K562 (cell line): ENCODE results near the gene BEND5. TPM values are rescaled to one million over a fixed set of nuclear protein-coding genes. Genes with fewer than 3 reads are reported as not detected.

ENCODE experiments used
- ATAC-seq: fragments of 200-7000 bp; cut with Tn5 transposase; 3 replicates; pipeline ENCODE4 v1.9.1; 2020; ENCODE audit warnings: moderate library complexity
- BruUV-seq: library from RNA; stranded (reverse); fragments of 400-500 nt; replicated peaks from 2 replicates; lab custom pipeline; 2021; lab: Mats Ljungman, UMichigan
- CTCF ChIA-PET: fragments of 300-600 bp; formaldehyde crosslinking; extraction: SDS; loops from one replicate; lab custom pipeline; 2021; ENCODE audit warnings: low intra/inter-chr PET ratio; lab: Yijun Ruan, JAX
- POLR2A ChIA-PET: fragments of 300-600, 350-650 bp; sonication (Branson Sonifier 250); formaldehyde crosslinking; extraction: SDS; loops from one replicate; lab custom pipeline; 2021; ENCODE audit warnings: antibody characterized with exemption, inconsistent platforms; lab: Yijun Ruan, JAX
- DNase-seq, 4 experiments: peaks; one replicate each; pipeline versions ENCODE4 v3.0.0 to v3.0.0-alpha.2; 2011 to 2018; ENCODE audit warnings: low spot score in 3 of 4, mixed read lengths in 3 of 4; ENCODE audit errors: extremely low read depth in 1 of 4
- FAIRE-seq: peaks from 2 replicates; lab custom pipeline; 2011; peaks lifted over from hg19 to GRCh38; lab: Jason Lieb, UNC
- H2AFZ ChIP-seq: 2 replicates; pipeline ENCODE4 v1.6.0; 2011; ENCODE audit warnings: low read depth, low read length, control low read depth, inconsistent platforms
- H3K27ac ChIP-seq: fragments of 200-600 bp; 3 replicates; pipeline ENCODE4 v1.8.0; 2011; ENCODE audit warnings: low read depth, mild to moderate bottlenecking, control low read depth, inconsistent platforms, low read length, moderate library complexity, mixed read lengths; ENCODE audit errors: extremely low read depth
- H3K27me3 ChIP-seq, 2 experiments: fragments of 300-600 bp in 1 of 2; 2 replicates in 1 of 2; 3 replicates in 1 of 2; pipeline versions ENCODE4 v1.6.0 to v1.8.0; 2011; ENCODE audit warnings: inconsistent platforms in 2 of 2, low read length in 2 of 2, mild to moderate bottlenecking in 1 of 2, mixed read lengths in 1 of 2, moderate library complexity in 1 of 2; ENCODE audit not compliant: control insufficient read depth in 2 of 2, insufficient read depth in 2 of 2
- H3K36me3 ChIP-seq: fragments of 300-600 bp; 3 replicates; pipeline ENCODE4 v1.8.0; 2011; ENCODE audit warnings: mild to moderate bottlenecking, low read length, inconsistent platforms; ENCODE audit not compliant: control insufficient read depth, insufficient read depth
- H3K4me1 ChIP-seq, 2 experiments: fragments of 200-600 bp in 1 of 2; replicated peaks in 1 of 2; 2 replicates in 1 of 2; 3 replicates in 1 of 2; pipeline versions ENCODE4 v1.5.1 to v1.8.0; 2011; ENCODE audit warnings: inconsistent platforms in 2 of 2, low read length in 2 of 2, mild to moderate bottlenecking in 1 of 2, mixed read lengths in 1 of 2, moderate library complexity in 1 of 2; ENCODE audit not compliant: control insufficient read depth in 2 of 2, insufficient read depth in 2 of 2
- H3K4me2 ChIP-seq: 2 replicates; pipeline ENCODE4 v1.6.1; 2011; ENCODE audit warnings: low read length, control low read depth, inconsistent platforms, mixed read lengths; ENCODE audit not compliant: insufficient read depth
- H3K4me3 ChIP-seq: fragments of 200-600 bp; sonication (generic), shearing (Covaris generic); 2 replicates; pipeline ENCODE4 v1.5.1; 2016; ENCODE audit warnings: control low read depth, inconsistent platforms
- H3K79me2 ChIP-seq: fragments of 200-600 bp; 3 replicates; pipeline ENCODE4 v1.8.0; 2011; ENCODE audit warnings: low read length, inconsistent platforms; ENCODE audit not compliant: control insufficient read depth, insufficient read depth
- H3K9ac ChIP-seq, 2 experiments: 2 replicates each; pipeline versions ENCODE4 v1.6.0 to v1.6.1; 2011; ENCODE audit warnings: low read depth in 2 of 2, low read length in 2 of 2, control low read depth in 1 of 2, inconsistent platforms in 1 of 2, mild to moderate bottlenecking in 1 of 2, mixed read lengths in 1 of 2; ENCODE audit not compliant: insufficient read depth in 1 of 2
- H3K9me1 ChIP-seq: one replicate; pipeline ENCODE4 v1.6.0; 2011; ENCODE audit warnings: inconsistent platforms, mild to moderate bottlenecking, low read length, moderate library complexity; ENCODE audit not compliant: control insufficient read depth, insufficient read depth
- H3K9me3 ChIP-seq: replicated peaks from 2 replicates; pipeline ENCODE4 v1.5.1; 2011; ENCODE audit warnings: low read depth, low read length, inconsistent platforms; ENCODE audit not compliant: control insufficient read depth, insufficient read depth
- H4K20me1 ChIP-seq: replicated peaks from 2 replicates; pipeline ENCODE4 v1.6.1; 2011; ENCODE audit warnings: low read length, inconsistent platforms, mixed read lengths; ENCODE audit not compliant: control insufficient read depth, insufficient read depth
- CEBPB ChIP-seq: fragments of 450-650 bp; IDR thresholded peaks from 2 replicates; pipeline ENCODE4 v1.6.1; 2016; ENCODE audit warnings: missing genetic modification characterization, missing compliant biosample characterization
- DPF2 ChIP-seq: fragments of 450-650 bp; IDR thresholded peaks from 2 replicates; pipeline ENCODE4 v1.6.1; 2016
- E2F3 ChIP-seq: fragments of 250-450 bp; sonication (Bioruptor Pico); IDR thresholded peaks from 2 replicates; pipeline ENCODE4 v1.4.0; 2020; ENCODE audit warnings: mild to moderate bottlenecking
- ESRRA ChIP-seq: fragments of 450-650 bp; IDR thresholded peaks from 2 replicates; pipeline ENCODE4 v1.6.1; 2014; ENCODE audit warnings: low read depth, mild to moderate bottlenecking, moderate library complexity, borderline replicate concordance
- GTF2B ChIP-seq: IDR thresholded peaks from 2 replicates; pipeline ENCODE4 v1.6.1; 2011; ENCODE audit not compliant: insufficient read length; ENCODE audit errors: extremely low read depth
- KLF13 ChIP-seq: fragments of 450-650 bp; IDR thresholded peaks from 2 replicates; pipeline ENCODE4 v1.6.1; 2016; ENCODE audit warnings: missing genetic modification characterization, low read depth, mild to moderate bottlenecking, missing compliant biosample characterization, moderate library complexity, borderline replicate concordance
- MTF1 ChIP-seq: fragments of 250-450 bp; sonication (Bioruptor Pico); IDR thresholded peaks from 2 replicates; pipeline ENCODE4 v1.9.0; 2021; ENCODE audit warnings: moderate library complexity, mild to moderate bottlenecking, inconsistent platforms, borderline replicate concordance
- NFIC ChIP-seq: fragments of 450-650 bp; IDR thresholded peaks from 2 replicates; pipeline ENCODE4 v1.6.1; 2017; ENCODE audit warnings: mild to moderate bottlenecking, inconsistent platforms
- PKNOX1 ChIP-seq: fragments of 450-650 bp; IDR thresholded peaks from 2 replicates; pipeline ENCODE4 v1.6.1; 2016
- SRSF1 ChIP-seq: fragments of 200-400 bp; formaldehyde crosslinking; IDR thresholded peaks from 2 replicates; pipeline ENCODE4 v1.6.1; 2017; ENCODE audit warnings: mild to moderate bottlenecking, low read depth, low read length, moderate library complexity
- SUPT5H ChIP-seq: fragments of 450-650 bp; IDR thresholded peaks from 2 replicates; pipeline ENCODE4 v1.6.1; 2016
- TSHZ1 ChIP-seq: fragments of 250-450 bp; sonication (Bioruptor Pico); IDR thresholded peaks from 2 replicates; pipeline ENCODE4 v1.4.0; 2020; ENCODE audit warnings: mild to moderate bottlenecking, moderate library complexity
- YBX1 ChIP-seq: fragments of 450-650 bp; IDR thresholded peaks from 2 replicates; pipeline ENCODE4 v1.7.1; 2016; ENCODE audit warnings: mild to moderate bottlenecking
- ZNF232 ChIP-seq: sonication (generic); formaldehyde crosslinking; IDR thresholded peaks from 2 replicates; pipeline ENCODE4 v1.8.0; 2022; ENCODE audit warnings: mild to moderate bottlenecking, missing genetic modification reagents
- ZNF24 ChIP-seq: fragments of 450-650 bp; IDR thresholded peaks from 2 replicates; pipeline ENCODE4 v1.6.1; 2016
- ZNF282 ChIP-seq: sonication (generic); formaldehyde crosslinking; IDR thresholded peaks from 2 replicates; pipeline ENCODE4 v1.8.1; 2023; ENCODE audit warnings: missing genetic modification reagents
- ZNF695 ChIP-seq: fragments of 450-650 bp; formaldehyde crosslinking; IDR thresholded peaks from 2 replicates; pipeline ENCODE4 v1.4.0; 2020; ENCODE audit warnings: mild to moderate bottlenecking, moderate library complexity
- WGBS: fragments of 100-300 bp; shearing (Covaris generic); methylation state at CpG from one replicate; pipeline ENCODE4 v1.1.6; 2016; ENCODE audit warnings: low coverage, mixed read lengths; ENCODE audit not compliant: insufficient coverage; ENCODE audit errors: missing lambda C conversion rate; 5-methylcytosine and 5-hydroxymethylcytosine counted together
- in situ Hi-C: fragments of 300-500 bp; cut with MboI; formaldehyde crosslinking; loops from 4 replicates; pipeline ENCODE4 v1.15.0; 2018; ENCODE audit warnings: inconsistent platforms, mixed read lengths
- intact Hi-C: fragments of 100-400 bp; cut with micrococcal nuclease; formaldehyde crosslinking; loops from 2 replicates; pipeline ENCODE4 v1.14.2; 2022
- polyA plus RNA-seq, 8 experiments: library from polyadenylated mRNA; depleted of rRNA in 4 of 8; stranded (reverse) in 5 of 8; unstranded in 3 of 8; fragments of >200 nt; fragmentation: Nextera tagmentation in 2 of 8; fragmentation: Illumina TruSeq in 1 of 8; extraction: Ambion mirVana in 2 of 8; extraction: Trizol in 1 of 8; gene quantifications; 2 replicates each; pipeline versions ENCODE4 v1.2.1 to v1.2.3, GENCODE V29; 2011 to 2014; ENCODE audit warnings: inconsistent platforms in 1 of 8, missing spikeins in 1 of 8
- total RNA-seq, 7 experiments: library from RNA; depleted of rRNA in 6 of 7; stranded (reverse); fragments of >200 nt in 6 of 7; fragmentation: Illumina TruSeq in 2 of 7; extraction: Trizol in 2 of 7; gene quantifications; 2 replicates each; pipeline versions ENCODE4 v1.2.1 to v1.2.3, GENCODE V29; 2011 to 2021; ENCODE audit warnings: low replicate concordance in 1 of 7

BEND5 gene
- total and polyA plus RNA-seq, 9 of the 15 experiments (the other 6 are each of a cell fraction or from before 2014, with no cell fraction given): not detected

- BruUV-seq: no TSS peak
- Histone ChIP-seq H3K9me1 (no peaks in the 10 kb centered on the region), H3K4me2 (no peak overlapping the region), H2AFZ (no peak overlapping the region), H3K4me3 (no peak overlapping the region), H3K27ac (no peak overlapping the region), H3K36me3 (no peaks in the 10 kb centered on the region), H3K27me3 (no peaks in the 10 kb centered on the region), H3K9ac (no peak overlapping the region), H4K20me1 (no peaks in the 10 kb centered on the region), H3K9me3 (no peaks in the 10 kb centered on the region), H3K79me2 (no peaks in the 10 kb centered on the region), H3K4me1 (no peaks in the 10 kb centered on the region)
- DNase-seq (no peak), ATAC-seq (no peak), FAIRE-seq (no peak)
- 0% methylated on average over 4 of the region's 4 CpGs for WGBS
- TF ChIP-seq GTF2B (no peak), ZNF282 (CRISPR knock-in tag) (no peak), TSHZ1 (no peak), ZNF24 (no peak), SUPT5H (no peak), ZNF232 (CRISPR knock-in tag) (no peak), SRSF1 (no peak), MTF1 (CRISPR knock-in tag) (no peak), NFIC (no peak), YBX1 (no peak), ZNF695 (CRISPR knock-in tag) (no peak), CEBPB (tag) (no peak), ESRRA (no peak), KLF13 (tag) (no peak), PKNOX1 (no peak), DPF2 (no peak), E2F3 (CRISPR knock-in tag) (no peak)
- ChIA-PET CTCF (no interaction called here), POLR2A (no interaction called here)
- intact Hi-C loops: no loop called here
- in situ Hi-C loops: no loop called here
Observed at GRCh38 chr1:48810740-48811139, 34.0 kb upstream of the BEND5 start.
